ENCODE results near the gene RHOG. TPM values are rescaled to one million over a fixed set of nuclear protein-coding genes. Genes with fewer than 3 reads are reported as not detected.
A peak's percentile ranks its signal among the peaks of the same experiment; 100 is the strongest.
"Not testable (repeated sequence)": the region's sequence is repeated elsewhere in the genome, so short reads cannot be mapped to it uniquely, and the experiment has no call there.

The RHOG gene
- total RNA-seq, 1 donor from 2014 or later = 30.3 TPM

DNA sequence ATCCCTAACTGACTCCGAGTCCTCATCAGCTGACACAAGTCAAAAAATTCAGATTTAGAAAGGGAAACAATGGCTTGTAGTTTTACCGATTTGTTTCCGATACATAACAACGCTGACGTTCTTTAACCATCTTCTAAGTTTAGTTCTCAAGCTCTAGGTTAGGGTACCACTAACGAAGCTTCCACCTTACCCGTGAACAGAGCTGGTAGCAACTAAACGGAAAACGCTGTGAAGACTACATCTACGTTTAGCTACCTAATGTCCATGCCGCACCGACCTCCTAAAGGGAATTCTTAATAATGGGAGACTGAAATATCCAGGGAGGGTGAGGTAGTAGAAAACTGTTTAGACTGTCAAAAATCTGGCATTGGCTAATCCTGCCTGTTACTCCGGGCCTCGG, 44.4 kb downstream of the RHOG start:
- H3K27me3 ChIP-seq (ENCODE audit: control insufficient read depth, insufficient read depth, low read length) = no peaks in the 10 kb centered on the region
- DNase-seq (ENCODE audit: low read depth) = no peak
- peak overlapping the region; percentile 100 for H3K4me3 ChIP-seq (ENCODE audit: low read depth, low read length)
- H3K36me3 ChIP-seq (ENCODE audit: control insufficient read depth, insufficient read depth, low read length) = no peaks in the 10 kb centered on the region
- TF ChIP-seq, protein P1, sequence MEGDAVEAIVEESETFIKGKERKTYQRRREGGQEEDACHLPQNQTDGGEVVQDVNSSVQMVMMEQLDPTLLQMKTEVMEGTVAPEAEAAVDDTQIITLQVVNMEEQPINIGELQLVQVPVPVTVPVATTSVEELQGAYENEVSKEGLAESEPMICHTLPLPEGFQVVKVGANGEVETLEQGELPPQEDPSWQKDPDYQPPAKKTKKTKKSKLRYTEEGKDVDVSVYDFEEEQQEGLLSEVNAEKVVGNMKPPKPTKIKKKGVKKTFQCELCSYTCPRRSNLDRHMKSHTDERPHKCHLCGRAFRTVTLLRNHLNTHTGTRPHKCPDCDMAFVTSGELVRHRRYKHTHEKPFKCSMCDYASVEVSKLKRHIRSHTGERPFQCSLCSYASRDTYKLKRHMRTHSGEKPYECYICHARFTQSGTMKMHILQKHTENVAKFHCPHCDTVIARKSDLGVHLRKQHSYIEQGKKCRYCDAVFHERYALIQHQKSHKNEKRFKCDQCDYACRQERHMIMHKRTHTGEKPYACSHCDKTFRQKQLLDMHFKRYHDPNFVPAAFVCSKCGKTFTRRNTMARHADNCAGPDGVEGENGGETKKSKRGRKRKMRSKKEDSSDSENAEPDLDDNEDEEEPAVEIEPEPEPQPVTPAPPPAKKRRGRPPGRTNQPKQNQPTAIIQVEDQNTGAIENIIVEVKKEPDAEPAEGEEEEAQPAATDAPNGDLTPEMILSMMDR (IDR thresholded peaks at IDR 0.05; ENCODE audit: insufficient read depth, low read length, poor library complexity, severe bottlenecking) = no peak

DNA sequence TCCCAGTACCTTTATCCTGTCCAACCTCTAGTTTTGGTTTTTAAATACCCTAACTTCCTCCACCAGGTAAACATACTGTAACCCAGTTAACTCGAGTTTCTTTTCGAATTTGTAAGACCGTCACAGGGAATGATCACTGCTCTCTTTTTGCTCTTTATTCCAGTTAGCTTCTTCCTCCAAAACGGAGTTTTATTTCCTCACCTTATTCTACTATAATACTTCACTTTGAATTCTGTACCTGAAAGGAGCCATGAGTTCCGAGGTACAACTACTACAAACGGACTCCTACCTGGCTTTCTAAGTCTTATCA, 44.8 kb downstream of the RHOG start:
- no peak for DNase-seq (ENCODE audit: low read depth)
- Histone ChIP-seq H3K27me3 (ENCODE audit: control insufficient read depth, insufficient read depth, low read length) (no peaks in the 10 kb centered on the region), H3K36me3 (ENCODE audit: control insufficient read depth, insufficient read depth, low read length) (no peaks in the 10 kb centered on the region), H3K4me3 (ENCODE audit: low read depth, low read length) (peak overlapping the region; percentile 100)
- TF ChIP-seq, protein P1 (IDR thresholded peaks at IDR 0.05; ENCODE audit: insufficient read depth, low read length, poor library complexity, severe bottlenecking) = no peak

DNA sequence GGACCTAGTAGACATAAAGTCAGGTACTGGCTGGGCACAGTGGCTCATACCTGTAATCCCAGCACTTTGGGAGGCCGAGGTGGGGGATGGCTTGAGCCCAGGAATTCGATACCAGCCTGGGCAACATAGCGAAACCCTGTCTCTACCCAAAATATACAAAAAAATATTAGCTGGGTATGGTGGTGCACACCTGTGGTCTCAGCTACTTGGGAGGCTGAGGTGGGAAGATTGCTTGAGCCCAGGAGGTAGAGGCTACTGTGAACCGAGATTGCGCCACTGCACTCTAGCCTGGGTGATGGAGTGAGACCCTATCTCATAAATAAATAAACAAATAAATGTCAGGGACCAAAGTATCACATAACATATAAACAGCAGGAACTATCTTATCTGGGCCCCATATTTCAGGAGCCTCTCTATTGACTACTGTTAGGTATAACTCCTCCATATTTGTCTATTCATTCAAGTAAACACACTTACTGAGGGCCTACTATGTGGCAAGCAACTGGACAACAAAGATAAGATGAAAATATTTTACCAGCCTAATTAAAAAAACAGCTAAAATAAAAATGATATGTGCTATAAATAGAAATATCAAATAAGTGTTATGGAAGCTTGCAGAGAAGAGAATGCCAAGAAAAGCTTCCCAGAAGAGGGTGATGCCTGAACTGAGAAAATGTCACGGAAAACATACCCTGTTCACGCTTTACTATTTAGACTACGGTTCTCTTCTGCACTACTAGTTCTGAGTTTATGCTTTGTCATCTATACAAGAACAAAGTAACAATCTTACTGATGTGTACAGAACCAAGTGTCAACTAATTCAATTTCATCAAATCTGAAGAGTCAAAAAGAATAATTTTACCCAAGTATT, 45.4 kb downstream of the RHOG start:
- TF ChIP-seq, protein P1 (IDR thresholded peaks at IDR 0.05; ENCODE audit: insufficient read depth, low read length, poor library complexity, severe bottlenecking) = no peak
- H3K4me3 ChIP-seq (ENCODE audit: low read depth, low read length) = peak overlapping the region; percentile 100
- no peaks in the 10 kb centered on the region for H3K27me3 ChIP-seq (ENCODE audit: control insufficient read depth, insufficient read depth, low read length)
- H3K36me3 ChIP-seq (ENCODE audit: control insufficient read depth, insufficient read depth, low read length) = no peaks in the 10 kb centered on the region
- DNase-seq (ENCODE audit: low read depth) = no peak

DNA sequence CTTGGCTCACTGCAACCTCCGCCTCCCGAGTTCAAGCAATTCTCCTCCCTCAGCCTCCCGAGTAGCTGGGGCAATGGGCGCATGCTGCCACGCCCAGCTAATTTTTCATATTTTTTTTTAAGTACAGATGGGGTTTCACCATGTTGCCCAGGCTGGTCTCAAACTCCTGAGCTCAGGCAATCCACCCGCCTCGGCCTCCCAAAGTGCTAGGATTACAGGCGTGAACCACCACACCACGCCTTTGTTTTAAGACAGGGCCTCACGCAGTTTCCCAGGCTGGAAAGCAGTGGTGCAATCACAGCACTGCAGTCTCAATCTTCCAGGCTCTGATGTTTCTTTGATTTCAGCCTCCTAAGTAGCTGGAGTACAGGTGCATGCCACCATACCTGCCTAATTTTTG, 46.4 kb downstream of the RHOG start:
- H3K4me3 ChIP-seq (ENCODE audit: low read depth, low read length); H3K27me3 ChIP-seq (ENCODE audit: control insufficient read depth, insufficient read depth, low read length); DNase-seq (ENCODE audit: low read depth); H3K36me3 ChIP-seq (ENCODE audit: control insufficient read depth, insufficient read depth, low read length): not testable (repeated sequence)

DNA sequence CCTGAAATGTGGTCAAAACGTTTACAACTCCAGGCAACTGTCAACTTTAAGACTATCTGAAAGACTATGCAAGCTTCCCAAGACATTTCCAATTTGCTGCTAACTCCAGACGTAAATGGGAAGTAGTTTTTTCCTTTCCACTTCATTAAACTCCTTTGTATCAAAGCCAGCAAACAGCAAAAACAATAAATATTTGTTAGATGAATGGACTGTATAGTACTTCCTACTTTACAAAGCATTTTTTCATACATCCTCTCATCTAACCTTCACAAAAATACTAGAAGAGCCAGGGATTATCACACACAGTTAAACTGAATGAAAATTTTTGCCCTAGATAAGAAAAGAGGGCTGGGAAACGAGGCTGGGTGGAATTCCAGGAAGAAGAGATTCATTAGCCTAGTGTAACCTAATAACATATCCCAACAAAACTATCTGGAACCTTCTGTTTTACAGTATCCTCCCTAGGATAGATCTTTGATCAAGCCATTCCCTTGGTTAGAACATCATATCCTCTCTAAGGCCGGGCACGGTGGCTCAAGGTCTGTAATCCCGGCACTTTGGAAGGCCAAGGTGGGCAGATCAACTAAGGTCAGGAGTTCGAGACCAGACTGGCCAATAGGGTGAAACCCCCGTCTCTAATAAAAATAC, 53.9 kb downstream of the RHOG start:
- TF ChIP-seq, protein P1 (IDR thresholded peaks at IDR 0.05; ENCODE audit: insufficient read depth, low read length, poor library complexity, severe bottlenecking) = no peak
- no peaks in the 10 kb centered on the region for H3K27me3 ChIP-seq (ENCODE audit: control insufficient read depth, insufficient read depth, low read length)
- no peak for DNase-seq (ENCODE audit: low read depth)
- peaks cover 1% of the 10 kb centered on the region for H3K36me3 ChIP-seq (ENCODE audit: control insufficient read depth, insufficient read depth, low read length)
- H3K4me3 ChIP-seq (ENCODE audit: low read depth, low read length) = no peak overlapping the region

DNA sequence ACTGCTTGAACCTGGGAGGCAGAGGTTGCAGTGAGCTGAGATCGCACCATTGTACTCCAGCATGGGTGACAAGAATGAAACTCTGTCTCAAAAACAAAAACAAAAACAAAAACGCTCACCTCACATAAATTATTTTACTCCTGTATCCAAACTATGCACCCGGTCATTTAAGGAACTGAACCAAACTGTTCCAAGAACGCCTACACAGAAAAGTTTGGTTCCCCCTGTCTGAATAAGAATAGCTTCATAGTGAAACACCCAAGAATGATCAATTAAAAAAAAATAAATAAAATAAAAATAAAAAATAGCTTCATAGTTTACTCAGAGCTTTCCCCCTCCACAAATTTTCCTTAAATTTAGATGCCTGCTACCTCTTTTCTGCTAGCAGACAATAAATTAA, 57.1 kb downstream of the RHOG start:
- TF ChIP-seq, protein P1 (IDR thresholded peaks at IDR 0.05; ENCODE audit: insufficient read depth, low read length, poor library complexity, severe bottlenecking) = no peak
- no peak for DNase-seq (ENCODE audit: low read depth)
- H3K4me3 ChIP-seq (ENCODE audit: low read depth, low read length) = no peak overlapping the region
- peaks cover 3% of the 10 kb centered on the region for H3K36me3 ChIP-seq (ENCODE audit: control insufficient read depth, insufficient read depth, low read length)
- H3K27me3 ChIP-seq (ENCODE audit: control insufficient read depth, insufficient read depth, low read length) = no peaks in the 10 kb centered on the region
